K562 (cell line): Measurements from ENCODE around the gene SETDB1. TPM values are rescaled to one million over a fixed set of nuclear protein-coding genes. Genes with fewer than 3 reads are reported as not detected.

ENCODE experiments used
- ASH1L ChIP-seq: fragments of 450-650 bp; IDR thresholded peaks from 2 replicates; pipeline ENCODE4 v1.6.1; 2018; ENCODE audit warnings: borderline replicate concordance, mild to moderate bottlenecking, low read depth; ENCODE audit not compliant: partially characterized antibody
- DPF2 ChIP-seq: fragments of 450-650 bp; IDR thresholded peaks from 2 replicates; pipeline ENCODE4 v1.6.1; 2016
- GATAD2B ChIP-seq: fragments of 450-650 bp; IDR thresholded peaks from 2 replicates; pipeline ENCODE4 v1.6.1; 2017; ENCODE audit warnings: mild to moderate bottlenecking, borderline replicate concordance
- MNT ChIP-seq, 2 experiments: fragments of 450-650 bp; conservative IDR thresholded peaks; 2 replicates each; pipeline ENCODE4 v1.6.1; 2017; ENCODE audit warnings: mild to moderate bottlenecking in 2 of 2, moderate library complexity in 2 of 2
- MXI1 ChIP-seq: IDR thresholded peaks from 2 replicates; pipeline ENCODE4 v1.6.1; 2011; ENCODE audit warnings: low read depth, mild to moderate bottlenecking, improper control_type of control experiment, low read length
- PPARD ChIP-seq: fragments of 250-450 bp; sonication (Bioruptor Pico); IDR thresholded peaks from 2 replicates; pipeline ENCODE4 v1.8.0; 2022; ENCODE audit warnings: inconsistent platforms, mild to moderate bottlenecking, moderate library complexity
- PRDM10 ChIP-seq: fragments of 450-650 bp; IDR thresholded peaks from 2 replicates; pipeline ENCODE4 v1.6.1; 2018; ENCODE audit not compliant: partially characterized antibody
- RB1 ChIP-seq: fragments of 450-650 bp; IDR thresholded peaks from 2 replicates; pipeline ENCODE4 v1.6.1; 2017; ENCODE audit warnings: low read depth, mild to moderate bottlenecking
- RBFOX2 ChIP-seq: fragments of 200-400 bp; formaldehyde crosslinking; IDR thresholded peaks from 2 replicates; pipeline ENCODE4 v1.6.1; 2017; ENCODE audit warnings: low read depth, mild to moderate bottlenecking, low read length, moderate library complexity
- THRAP3 ChIP-seq: fragments of 450-650 bp; IDR thresholded peaks from 2 replicates; pipeline ENCODE4 v1.6.1; 2016; ENCODE audit warnings: mild to moderate bottlenecking, inconsistent platforms, borderline replicate concordance
- ZNF324 ChIP-seq: fragments of 250-450 bp; sonication (Bioruptor Pico); IDR thresholded peaks from 2 replicates; pipeline ENCODE4 v1.4.0; 2020; ENCODE audit warnings: mild to moderate bottlenecking
- polyA plus RNA-seq, 8 experiments: library from polyadenylated mRNA; depleted of rRNA in 4 of 8; stranded (reverse) in 5 of 8; unstranded in 3 of 8; fragments of >200 nt; fragmentation: Nextera tagmentation in 2 of 8; fragmentation: Illumina TruSeq in 1 of 8; extraction: Ambion mirVana in 2 of 8; extraction: Trizol in 1 of 8; gene quantifications; 2 replicates each; pipeline versions ENCODE4 v1.2.1 to v1.2.3, GENCODE V29; 2011 to 2014; ENCODE audit warnings: inconsistent platforms in 1 of 8, missing spikeins in 1 of 8
- total RNA-seq, 7 experiments: library from RNA; depleted of rRNA in 6 of 7; stranded (reverse); fragments of >200 nt in 6 of 7; fragmentation: Illumina TruSeq in 2 of 7; extraction: Trizol in 2 of 7; gene quantifications; 2 replicates each; pipeline versions ENCODE4 v1.2.1 to v1.2.3, GENCODE V29; 2011 to 2021; ENCODE audit warnings: low replicate concordance in 1 of 7
- TF ChIP-seq, protein P1 (sequence below): fragments of 200-800 bp; sonication (Bioruptor generic); IDR thresholded peaks from 2 replicates; pipeline ENCODE4 v1.6.1; 2017; ENCODE audit warnings: missing genetic modification characterization, missing compliant biosample characterization

SETDB1 gene
- total and polyA plus RNA-seq, 9 of the 15 experiments (the other 6 are each of a cell fraction or from before 2014, with no cell fraction given) = 21.5 to 64.4 (median 42.0) TPM

DNA sequence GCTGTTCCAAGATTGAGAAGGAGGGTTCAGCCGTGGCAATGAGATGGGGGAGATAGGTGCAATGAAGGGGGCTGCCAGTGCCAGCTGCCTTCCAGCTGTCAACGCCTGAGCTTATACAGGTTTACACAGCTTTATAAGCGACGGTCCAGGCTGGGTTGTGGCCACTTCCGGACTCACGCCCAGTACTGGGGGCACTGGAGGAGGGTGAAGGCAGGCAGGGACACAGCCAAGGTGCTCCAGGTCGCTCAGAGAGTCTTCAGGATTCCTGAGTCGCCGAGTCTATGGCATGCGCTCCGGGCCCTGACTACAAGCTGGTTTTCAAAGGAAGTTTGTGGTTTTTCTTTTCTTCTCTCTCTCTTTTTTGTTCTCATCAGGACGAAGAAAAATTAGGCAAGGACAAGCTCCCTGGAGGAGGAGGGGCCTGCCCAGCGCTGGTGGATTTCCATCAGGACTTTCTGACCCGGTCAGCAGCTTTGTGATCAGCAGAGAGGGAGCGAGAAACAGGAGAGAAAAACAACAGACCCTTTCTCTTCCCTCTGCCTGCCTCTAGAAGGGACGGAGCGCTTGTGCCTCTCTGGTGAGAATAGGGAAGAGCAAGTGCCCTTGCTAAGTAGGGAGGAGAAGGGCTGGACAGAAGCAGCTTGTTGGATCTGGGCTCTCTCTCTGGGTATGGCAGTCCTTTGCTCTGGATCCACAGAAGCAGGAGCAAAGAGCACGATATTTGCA is 80.3 kb downstream of the SETDB1 start, which contains the start of gene MINDY1 (continued):
- TF ChIP-seq THRAP3 = no peak
- no peak for TF ChIP-seq PPARD (CRISPR knock-in tag)
- no peak for TF ChIP-seq ASH1L
- TF ChIP-seq GATAD2B = 0 out of 2 replicates have a peak, but pooled peaks have one; percentile 24
- TF ChIP-seq MXI1 = no peak
- TF ChIP-seq ZNF324 (CRISPR knock-in tag) = no peak
- TF ChIP-seq, protein P1, sequence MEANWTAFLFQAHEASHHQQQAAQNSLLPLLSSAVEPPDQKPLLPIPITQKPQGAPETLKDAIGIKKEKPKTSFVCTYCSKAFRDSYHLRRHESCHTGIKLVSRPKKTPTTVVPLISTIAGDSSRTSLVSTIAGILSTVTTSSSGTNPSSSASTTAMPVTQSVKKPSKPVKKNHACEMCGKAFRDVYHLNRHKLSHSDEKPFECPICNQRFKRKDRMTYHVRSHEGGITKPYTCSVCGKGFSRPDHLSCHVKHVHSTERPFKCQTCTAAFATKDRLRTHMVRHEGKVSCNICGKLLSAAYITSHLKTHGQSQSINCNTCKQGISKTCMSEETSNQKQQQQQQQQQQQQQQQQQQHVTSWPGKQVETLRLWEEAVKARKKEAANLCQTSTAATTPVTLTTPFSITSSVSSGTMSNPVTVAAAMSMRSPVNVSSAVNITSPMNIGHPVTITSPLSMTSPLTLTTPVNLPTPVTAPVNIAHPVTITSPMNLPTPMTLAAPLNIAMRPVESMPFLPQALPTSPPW = 0 out of 2 replicates have a peak, but pooled peaks have one; percentile 26
- peak; percentile 45; the same call in 1 of the 2 replicates for TF ChIP-seq RBFOX2
- 0 out of 2 replicates have a peak, but pooled peaks have one; percentile 41 for TF ChIP-seq RB1
- TF ChIP-seq MNT (conservative IDR thresholded peaks at IDR 0.05) = peak in 1 of 2 experiments; percentile 40; a peak in 1 of 4 replicates
- TF ChIP-seq DPF2 = no peak
- no peak for TF ChIP-seq PRDM10
